SK-N-SH (cell line): ENCODE data around the gene SV2C.

ENCODE experiments used
- CHD2 ChIP-seq: fragments of 150-350 bp; IDR thresholded peaks from 2 replicates; pipeline ENCODE4 v1.6.1; 2018; ENCODE audit warnings: low read length; ENCODE audit not compliant: partially characterized antibody
- CTCF ChIP-seq: fragments of 200-600 bp; sonication (generic); IDR thresholded peaks from 2 replicates; pipeline ENCODE4 v1.6.1; 2017; ENCODE audit warnings: antibody characterized with exemption, mild to moderate bottlenecking, moderate library complexity
- MAX ChIP-seq: IDR thresholded peaks from 2 replicates; pipeline ENCODE4 v1.4.0; 2012; ENCODE audit warnings: low read depth
- POLR2AphosphoS5 ChIP-seq: IDR thresholded peaks from 2 replicates; pipeline ENCODE4 v1.6.1; 2012; ENCODE audit warnings: low read depth, low read length
- RAD21 ChIP-seq: IDR thresholded peaks from 2 replicates; pipeline ENCODE4 v1.6.1; 2012; ENCODE audit warnings: mild to moderate bottlenecking, low read length
- TAF1 ChIP-seq: IDR thresholded peaks from 2 replicates; pipeline ENCODE4 v1.6.1; 2012; ENCODE audit warnings: low read depth, mild to moderate bottlenecking, low read length, moderate library complexity, borderline replicate concordance

- TF ChIP-seq CHD2 (no peak), CTCF (no peak), TAF1 (no peak), RAD21 (no peak), POLR2AphosphoS5 (no peak), MAX (no peak)
Observed at GRCh38 chr5:76245590-76245989, 162.4 kb downstream of the SV2C start.
